ENCODE measurements around the gene POU6F2. TPM values are rescaled to one million over a fixed set of nuclear protein-coding genes. Genes with fewer than 3 reads are reported as not detected.

Gene POU6F2
- total and polyA plus RNA-seq, 2 of the 4 experiments (the other 2 are of a cell fraction) = not detected

DNA sequence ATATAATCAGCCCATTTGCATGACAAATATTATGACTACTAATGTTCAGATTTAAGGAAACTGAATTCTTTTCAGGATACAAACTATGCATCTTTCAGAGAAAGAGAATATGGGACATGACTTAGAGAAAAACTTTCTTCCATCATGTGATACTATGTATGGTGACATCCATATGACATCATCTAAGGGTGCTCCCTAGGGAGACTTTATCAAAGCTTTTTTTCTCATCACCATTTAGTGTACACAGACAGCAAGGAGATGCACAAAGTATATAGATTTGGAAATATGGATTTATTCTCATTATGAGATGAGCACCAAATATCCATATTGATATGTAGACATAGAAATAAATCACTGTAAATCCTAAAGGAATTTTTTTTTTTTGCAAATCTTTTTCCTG is 424.3 kb downstream of the POU6F2 start:
- H2BK20ac ChIP-seq (ENCODE audit: low read depth, low read length) = no peak overlapping the region
- TF ChIP-seq, protein P1, sequence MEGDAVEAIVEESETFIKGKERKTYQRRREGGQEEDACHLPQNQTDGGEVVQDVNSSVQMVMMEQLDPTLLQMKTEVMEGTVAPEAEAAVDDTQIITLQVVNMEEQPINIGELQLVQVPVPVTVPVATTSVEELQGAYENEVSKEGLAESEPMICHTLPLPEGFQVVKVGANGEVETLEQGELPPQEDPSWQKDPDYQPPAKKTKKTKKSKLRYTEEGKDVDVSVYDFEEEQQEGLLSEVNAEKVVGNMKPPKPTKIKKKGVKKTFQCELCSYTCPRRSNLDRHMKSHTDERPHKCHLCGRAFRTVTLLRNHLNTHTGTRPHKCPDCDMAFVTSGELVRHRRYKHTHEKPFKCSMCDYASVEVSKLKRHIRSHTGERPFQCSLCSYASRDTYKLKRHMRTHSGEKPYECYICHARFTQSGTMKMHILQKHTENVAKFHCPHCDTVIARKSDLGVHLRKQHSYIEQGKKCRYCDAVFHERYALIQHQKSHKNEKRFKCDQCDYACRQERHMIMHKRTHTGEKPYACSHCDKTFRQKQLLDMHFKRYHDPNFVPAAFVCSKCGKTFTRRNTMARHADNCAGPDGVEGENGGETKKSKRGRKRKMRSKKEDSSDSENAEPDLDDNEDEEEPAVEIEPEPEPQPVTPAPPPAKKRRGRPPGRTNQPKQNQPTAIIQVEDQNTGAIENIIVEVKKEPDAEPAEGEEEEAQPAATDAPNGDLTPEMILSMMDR (conservative IDR thresholded peaks at IDR 0.05; ENCODE audit: low read depth, low read length) = no peak
- TF ChIP-seq, protein P2, sequence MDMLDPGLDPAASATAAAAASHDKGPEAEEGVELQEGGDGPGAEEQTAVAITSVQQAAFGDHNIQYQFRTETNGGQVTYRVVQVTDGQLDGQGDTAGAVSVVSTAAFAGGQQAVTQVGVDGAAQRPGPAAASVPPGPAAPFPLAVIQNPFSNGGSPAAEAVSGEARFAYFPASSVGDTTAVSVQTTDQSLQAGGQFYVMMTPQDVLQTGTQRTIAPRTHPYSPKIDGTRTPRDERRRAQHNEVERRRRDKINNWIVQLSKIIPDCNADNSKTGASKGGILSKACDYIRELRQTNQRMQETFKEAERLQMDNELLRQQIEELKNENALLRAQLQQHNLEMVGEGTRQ (IDR thresholded peaks at IDR 0.05; ENCODE audit: low read depth, low read length) = no peak
- TF ChIP-seq BHLHE40 (IDR thresholded peaks at IDR 0.05; ENCODE audit: low read depth, low read length) = no peak
- no peak for TF ChIP-seq POLR2A (IDR thresholded peaks at IDR 0.05; ENCODE audit: low read depth, low read length)
- no peak for TF ChIP-seq MAFK (IDR thresholded peaks at IDR 0.05; ENCODE audit: low read depth, low read length)
- no peak for TF ChIP-seq MXI1 (IDR thresholded peaks at IDR 0.05; ENCODE audit: borderline replicate concordance, low read depth, low read length)
- TF ChIP-seq RCOR1 (IDR thresholded peaks at IDR 0.05; ENCODE audit: insufficient replicate concordance, low read length) = no peak
- TF ChIP-seq, protein P3, sequence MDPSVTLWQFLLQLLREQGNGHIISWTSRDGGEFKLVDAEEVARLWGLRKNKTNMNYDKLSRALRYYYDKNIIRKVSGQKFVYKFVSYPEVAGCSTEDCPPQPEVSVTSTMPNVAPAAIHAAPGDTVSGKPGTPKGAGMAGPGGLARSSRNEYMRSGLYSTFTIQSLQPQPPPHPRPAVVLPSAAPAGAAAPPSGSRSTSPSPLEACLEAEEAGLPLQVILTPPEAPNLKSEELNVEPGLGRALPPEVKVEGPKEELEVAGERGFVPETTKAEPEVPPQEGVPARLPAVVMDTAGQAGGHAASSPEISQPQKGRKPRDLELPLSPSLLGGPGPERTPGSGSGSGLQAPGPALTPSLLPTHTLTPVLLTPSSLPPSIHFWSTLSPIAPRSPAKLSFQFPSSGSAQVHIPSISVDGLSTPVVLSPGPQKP (IDR thresholded peaks at IDR 0.05; ENCODE audit: borderline replicate concordance, low read depth, low read length) = no peak
- no peak for TF ChIP-seq FOS (IDR thresholded peaks at IDR 0.05; ENCODE audit: low read depth, low read length)
- TF ChIP-seq CHD1 (IDR thresholded peaks at IDR 0.05; ENCODE audit: low read depth, low read length) = no peak
- H3K4me1 ChIP-seq (ENCODE audit: control insufficient read depth, insufficient read depth, low read length) = no peaks in the 10 kb centered on the region
- no peaks in the 10 kb centered on the region for H3K36me3 ChIP-seq (ENCODE audit: control insufficient read depth, insufficient read depth, low read length)
- H3K56ac ChIP-seq (ENCODE audit: extremely low read depth, insufficient read depth, low read length) = no peak overlapping the region
- no peak overlapping the region for H2BK5ac ChIP-seq (ENCODE audit: low read depth, low read length, poor library complexity, severe bottlenecking)
- ChIA-PET POLR2A (ENCODE audit: unreplicated experiment) (no interaction called here), CTCF (interaction anchor here (1.0 kb wide), 1 partner anchor 15 kb away, joined by 4 read pairs; no protein-coding TSS in a partner anchor)
- H4K5ac ChIP-seq (ENCODE audit: low read depth, low read length) = no peak overlapping the region
- no peak overlapping the region for H2BK15ac ChIP-seq (ENCODE audit: low read depth, low read length)
- no peak overlapping the region for H3K27ac ChIP-seq (ENCODE audit: insufficient read depth, low read length)
- no peaks in the 10 kb centered on the region for H3K9me3 ChIP-seq (ENCODE audit: control insufficient read depth, insufficient read depth, low read length)
- no peak overlapping the region for H4K8ac ChIP-seq (ENCODE audit: low read depth in 2 of 2, low read length in 2 of 2)
- ATAC-seq (ENCODE audit: low read depth) (no peak), DNase-seq (no peak)
- BruUV-seq (replicated peaks) = no TSS peak
- in situ Hi-C loops (cut with MboI; ENCODE audit: low sequenced_read_pairs) = no loop called here
- H3K14ac ChIP-seq (replicated peaks; ENCODE audit: low read depth, low read length) = no peak overlapping the region
- H3K18ac ChIP-seq (ENCODE audit: low read depth, low read length) = no peak overlapping the region
- H4K91ac ChIP-seq (ENCODE audit: insufficient read depth, low read depth, low read length) = no peak overlapping the region
- H2AK5ac ChIP-seq (ENCODE audit: low read depth, low read length) = no peak overlapping the region
- no peak overlapping the region for H3K23ac ChIP-seq (ENCODE audit: low read depth, low read length)
- H3K4me2 ChIP-seq (ENCODE audit: low read depth, low read length) = no peak overlapping the region
- intact Hi-C loops (cut with micrococcal nuclease) = no loop called here
- dilution Hi-C loops (cut with HindIII; ENCODE audit: low sequenced_read_pairs, unreplicated experiment) = no loop called here
- no peaks in the 10 kb centered on the region for H3K79me1 ChIP-seq (ENCODE audit: low read depth in 1 of 2, low read length in 2 of 2)
- no peak overlapping the region for H2AK9ac ChIP-seq (replicated peaks; ENCODE audit: low read depth, low read length, poor library complexity)
- no peak overlapping the region for H2AFZ ChIP-seq (replicated peaks; ENCODE audit: low read length, poor library complexity)
- H2BK120ac ChIP-seq (ENCODE audit: low read depth, low read length) = no peak overlapping the region
- no peak overlapping the region for H3K9ac ChIP-seq (ENCODE audit: low read depth, low read length)
- H3K27me3 ChIP-seq (ENCODE audit: control insufficient read depth, insufficient read depth, low read length) = no peaks in the 10 kb centered on the region
- no peak overlapping the region for H3K4me3 ChIP-seq (ENCODE audit: insufficient read depth, low read depth, low read length)
- H3K4ac ChIP-seq (ENCODE audit: low read depth, low read length) = no peak overlapping the region
- H4K20me1 ChIP-seq (ENCODE audit: insufficient read depth, low read length) = no peaks in the 10 kb centered on the region
- H3K9me1 ChIP-seq (ENCODE audit: insufficient read depth, low read length) = no peaks in the 10 kb centered on the region

Data from IMR-90 (cell line).